Colonic mucosa (tissue), 4 donors: ENCODE data around the gene TCTN2. TPM values are rescaled to one million over a fixed set of nuclear protein-coding genes. Genes with fewer than 3 reads are reported as not detected.

Experiments
- DNase-seq: peaks from one replicate; pipeline ENCODE4 v3.0.0-alpha.2; 2020
- H3K27ac ChIP-seq: fragments of 200-600 bp; one replicate; pipeline ENCODE4 v1.8.0; 2021
- H3K27me3 ChIP-seq: fragments of 200-600 bp; one replicate; pipeline ENCODE4 v1.8.0; 2021
- H3K36me3 ChIP-seq: fragments of 200-600 bp; one replicate; pipeline ENCODE4 v1.8.0; 2021
- H3K4me1 ChIP-seq: fragments of 200-600 bp; one replicate; pipeline ENCODE4 v1.8.0; 2021; ENCODE audit warnings: mild to moderate bottlenecking
- H3K4me3 ChIP-seq: fragments of 200-600 bp; one replicate; pipeline ENCODE4 v1.8.0; 2021
- H3K9ac ChIP-seq, 2 donors: one replicate each; pipeline ENCODE4 v1.7.0; 2013; ENCODE audit warnings: control low read depth in 2 of 2, low read depth in 2 of 2, low read length in 2 of 2
- H3K9me3 ChIP-seq: fragments of 200-600 bp; one replicate; pipeline ENCODE4 v1.8.0; 2021
- CTCF ChIP-seq: fragments of 200-600 bp; IDR thresholded peaks from one replicate; pipeline ENCODE4 v1.8.0; 2022; ENCODE audit warnings: antibody characterized with exemption, mild to moderate bottlenecking
- intact Hi-C: fragments of 100-400 bp; cut with DNase I; formaldehyde crosslinking; loops from one replicate; pipeline ENCODE4 v1.14.1; 2022
- total RNA-seq, 2 donors: library from RNA; stranded (reverse); fragmentation: NEBNext Ultra II Directional in 1 of 2; extraction: Animal tissue kit (Norgen Biotek cat#: 25700) in 1 of 2; gene quantifications; one replicate each; pipeline ENCODE4 v1.2.1, GENCODE V29; 2021
- donor health status: healthy.
- donor health status: DM: no; HTN: no; CAD: no.
- donor health status: DM: no; HTN: no; CAD: no.

Gene TCTN2
- total RNA-seq, 2 donors from 2014 or later, result 6.1 to 7.3 TPM

DNA sequence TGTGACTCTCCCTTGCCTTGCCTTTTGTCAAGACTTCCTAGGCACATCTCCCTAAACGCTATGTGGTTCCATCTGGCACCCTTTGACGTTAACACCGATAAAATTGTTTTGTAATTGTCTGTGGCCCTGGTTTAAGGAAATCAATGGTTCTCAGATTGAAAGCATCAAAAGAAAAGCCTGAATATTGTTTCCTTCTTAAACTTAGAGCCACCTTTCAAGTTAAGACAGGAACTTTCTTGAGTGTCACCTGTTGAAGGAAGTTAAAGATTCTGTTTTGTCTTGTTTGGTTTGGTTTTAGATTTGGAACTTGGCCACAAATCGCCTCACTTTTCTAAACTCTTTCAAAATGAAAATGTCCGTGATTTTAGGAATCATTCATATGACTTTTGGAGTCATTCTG is 76.4 kb downstream of the TCTN2 start:
- intact Hi-C loops, result no loop called here
- Histone ChIP-seq H3K36me3 (peaks cover 12% of the 10 kb centered on the region), H3K4me1 (no peaks in the 10 kb centered on the region), H3K27me3 (no peaks in the 10 kb centered on the region), H3K9me3 (no peaks in the 10 kb centered on the region), H3K27ac (no peak overlapping the region), H3K4me3 (no peak overlapping the region), H3K9ac (no peak overlapping the region)
- no peak for DNase-seq
- TF ChIP-seq CTCF, result no peak

DNA sequence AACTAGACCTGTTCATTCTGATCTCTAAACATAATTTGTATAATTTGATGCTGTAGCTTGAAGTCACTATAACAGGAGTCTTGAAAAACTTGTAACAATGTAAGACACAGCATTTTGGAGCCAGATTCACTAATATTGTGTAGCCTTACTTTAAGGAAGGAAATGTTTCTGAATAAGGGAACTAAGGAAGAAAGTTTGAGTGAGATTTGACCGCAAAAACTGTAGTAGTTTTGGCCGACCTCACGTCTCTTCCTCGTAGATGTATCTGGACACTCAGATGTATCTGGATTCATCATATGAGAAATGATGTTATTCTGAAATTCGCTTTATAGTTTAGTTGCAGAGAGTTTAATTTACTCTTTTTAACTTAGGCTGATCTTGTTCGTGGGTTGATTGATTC is 77.2 kb downstream of the TCTN2 start:
- Histone ChIP-seq H3K4me3 (no peak overlapping the region), H3K36me3 (peaks cover 12% of the 10 kb centered on the region), H3K27me3 (no peaks in the 10 kb centered on the region), H3K27ac (no peak overlapping the region), H3K9ac (no peak overlapping the region), H3K9me3 (no peaks in the 10 kb centered on the region), H3K4me1 (no peaks in the 10 kb centered on the region)
- no peak for TF ChIP-seq CTCF
- intact Hi-C loops, result no loop called here
- DNase-seq, result no peak

- H3K36me3 ChIP-seq, result peaks cover 12% of the 10 kb centered on the region
- no peak overlapping the region for H3K9ac ChIP-seq
- intact Hi-C loops, result no loop called here
- DNase-seq, result no peak
- H3K4me1 ChIP-seq, result no peaks in the 10 kb centered on the region
- H3K27me3 ChIP-seq, result no peaks in the 10 kb centered on the region
- no peak overlapping the region for H3K4me3 ChIP-seq
- H3K27ac ChIP-seq, result no peak overlapping the region
- TF ChIP-seq CTCF, result no peak
- H3K9me3 ChIP-seq, result no peaks in the 10 kb centered on the region
Measured at GRCh38 chr12:123748661-123749060, 77.7 kb downstream of the TCTN2 start.

GRCh38 chr12:123749355-123749754 is 78.4 kb downstream of the TCTN2 start:
- H3K27me3 ChIP-seq, result no peaks in the 10 kb centered on the region
- peaks cover 12% of the 10 kb centered on the region for H3K36me3 ChIP-seq

GRCh38 chr12:123750159-123750656 is 79.3 kb downstream of the TCTN2 start:
- Histone ChIP-seq H3K36me3 (peaks cover 12% of the 10 kb centered on the region), H3K4me1 (no peaks in the 10 kb centered on the region), H3K9me3 (no peaks in the 10 kb centered on the region), H3K27me3 (no peaks in the 10 kb centered on the region), H3K27ac (no peak overlapping the region), H3K4me3 (no peak overlapping the region), H3K9ac (no peak overlapping the region)
- intact Hi-C loops, result no loop called here
- DNase-seq, result no peak
- TF ChIP-seq CTCF, result no peak

More at GRCh38 chr12:123749355-123749754, 78.4 kb downstream of the TCTN2 start:
- Histone ChIP-seq H3K9ac (no peak overlapping the region), H3K4me1 (no peaks in the 10 kb centered on the region), H3K27ac (no peak overlapping the region), H3K4me3 (no peak overlapping the region), H3K9me3 (no peaks in the 10 kb centered on the region)
- no peak for DNase-seq
- intact Hi-C loops, result no loop called here
- TF ChIP-seq CTCF, result no peak
